ENCODE data around the gene UBXN4. TPM values are rescaled to one million over a fixed set of nuclear protein-coding genes. Genes with fewer than 3 reads are reported as not detected.

UBXN4 gene
- total RNA-seq, 1 experiment from 2014 or later = 99.3 TPM

DNA sequence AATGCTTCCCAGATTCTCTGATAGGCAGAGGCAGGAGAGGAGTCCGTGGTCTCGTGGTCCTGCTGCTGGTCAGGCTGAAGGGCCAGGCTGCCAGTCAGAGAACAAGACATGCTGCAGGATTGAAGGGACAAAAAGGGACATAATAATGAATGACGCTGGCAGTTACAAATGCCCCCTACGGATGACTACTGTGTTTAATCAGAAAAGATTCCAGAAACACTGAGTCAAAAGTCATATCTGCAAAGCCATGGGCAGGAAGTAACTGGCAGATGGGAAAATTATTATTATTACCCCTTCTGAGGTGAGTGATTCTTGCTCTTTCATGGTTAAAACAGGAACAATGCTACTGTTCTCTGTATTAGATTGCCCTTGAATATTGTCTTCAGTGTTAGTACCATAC lies 76.3 kb downstream of the UBXN4 start:
- H3K4me3 Mint-ChIP-seq (ENCODE audit: unreplicated experiment) = no peak overlapping the region
- Histone ChIP-seq H3K4me3 (ENCODE audit: low read depth, low read length) (no peak overlapping the region), H3K36me3 (ENCODE audit: control insufficient read depth, insufficient read depth, low read length) (no peaks in the 10 kb centered on the region), H3K27me3 (replicated peaks; ENCODE audit: control insufficient read depth, insufficient read depth, low read length) (no peaks in the 10 kb centered on the region), H3K9me3 (peaks cover 6% of the 10 kb centered on the region; the same call in 1 of the 2 replicates), H3K4me1 (no peaks in the 10 kb centered on the region)
- intact Hi-C loops (cut with micrococcal nuclease; ENCODE audit: unreplicated experiment) = no loop called here
- H3K27ac Mint-ChIP-seq (ENCODE audit: unreplicated experiment) = no peak overlapping the region
- H3K9me3 Mint-ChIP-seq (ENCODE audit: unreplicated experiment) = no peaks in the 10 kb centered on the region
- BruUV-seq (replicated peaks) = no TSS peak
- peaks cover under 1% of the 10 kb centered on the region for H3K36me3 Mint-ChIP-seq (ENCODE audit: insufficient read depth, unreplicated experiment)
- no peaks in the 10 kb centered on the region for H3K27me3 Mint-ChIP-seq (ENCODE audit: insufficient read depth, unreplicated experiment)
- no peak for TF ChIP-seq CTCF (IDR thresholded peaks at IDR 0.05; ENCODE audit: insufficient read depth in 1 of 2, low read depth in 1 of 2, low read length in 1 of 2, severe bottlenecking in 1 of 2, unreplicated experiment in 1 of 2)
- CTCF ChIA-PET = no interaction called here
- H3K4me1 Mint-ChIP-seq (ENCODE audit: low read depth, unreplicated experiment) = no peaks in the 10 kb centered on the region
- no peak for DNase-seq
- POLR2A ChIA-PET = no interaction called here

- Histone ChIP-seq H3K4me1 (no peaks in the 10 kb centered on the region), H3K9me3 (peaks cover 7% of the 10 kb centered on the region; the same call in 1 of the 2 replicates), H3K4me3 (ENCODE audit: low read depth, low read length) (no peak overlapping the region), H3K36me3 (ENCODE audit: control insufficient read depth, insufficient read depth, low read length) (no peaks in the 10 kb centered on the region), H3K27me3 (replicated peaks; ENCODE audit: control insufficient read depth, insufficient read depth, low read length) (no peaks in the 10 kb centered on the region)
- no peaks in the 10 kb centered on the region for H3K27me3 Mint-ChIP-seq (ENCODE audit: insufficient read depth, unreplicated experiment)
- peak in 1 of 2 experiments; percentile 51 for DNase-seq
- H3K4me3 Mint-ChIP-seq (ENCODE audit: unreplicated experiment) = no peak overlapping the region
- no TSS peak for BruUV-seq (replicated peaks)
- TF ChIP-seq CTCF (IDR thresholded peaks at IDR 0.05; ENCODE audit: insufficient read depth in 1 of 2, low read depth in 1 of 2, low read length in 1 of 2, severe bottlenecking in 1 of 2, unreplicated experiment in 1 of 2) = peak; percentile 29 to 54
- CTCF ChIA-PET = no interaction called here
- no peak overlapping the region for H3K27ac Mint-ChIP-seq (ENCODE audit: unreplicated experiment)
- no peaks in the 10 kb centered on the region for H3K9me3 Mint-ChIP-seq (ENCODE audit: unreplicated experiment)
- H3K36me3 Mint-ChIP-seq (ENCODE audit: insufficient read depth, unreplicated experiment) = no peaks in the 10 kb centered on the region
- intact Hi-C loops (cut with micrococcal nuclease; ENCODE audit: unreplicated experiment) = no loop called here
- POLR2A ChIA-PET = no interaction called here
- H3K4me1 Mint-ChIP-seq (ENCODE audit: low read depth, unreplicated experiment) = no peaks in the 10 kb centered on the region
Measured at GRCh38 chr2:135818937-135819610, 77.4 kb downstream of the UBXN4 start.

- BruUV-seq (replicated peaks) = no TSS peak
- CTCF ChIA-PET = no interaction called here
Measured at GRCh38 chr2:135820003-135820618, 78.5 kb downstream of the UBXN4 start.

More at GRCh38 chr2:135820003-135820618, 78.5 kb downstream of the UBXN4 start:
- no peaks in the 10 kb centered on the region for H3K36me3 ChIP-seq (ENCODE audit: control insufficient read depth, insufficient read depth, low read length)
- no peak for TF ChIP-seq CTCF (IDR thresholded peaks at IDR 0.05; ENCODE audit: insufficient read depth in 1 of 2, low read depth in 1 of 2, low read length in 1 of 2, severe bottlenecking in 1 of 2, unreplicated experiment in 1 of 2)
- no peak for DNase-seq
- H3K4me3 Mint-ChIP-seq (ENCODE audit: unreplicated experiment) = no peak overlapping the region
- intact Hi-C loops (cut with micrococcal nuclease; ENCODE audit: unreplicated experiment) = no loop called here
- POLR2A ChIA-PET = no interaction called here
- H3K36me3 Mint-ChIP-seq (ENCODE audit: insufficient read depth, unreplicated experiment) = no peaks in the 10 kb centered on the region
- no peaks in the 10 kb centered on the region for H3K4me1 Mint-ChIP-seq (ENCODE audit: low read depth, unreplicated experiment)
- no peak overlapping the region for H3K27ac Mint-ChIP-seq (ENCODE audit: unreplicated experiment)
- H3K27me3 ChIP-seq (replicated peaks; ENCODE audit: control insufficient read depth, insufficient read depth, low read length) = no peaks in the 10 kb centered on the region
- peaks cover 7% of the 10 kb centered on the region; the same call in 1 of the 2 replicates for H3K9me3 ChIP-seq
- no peaks in the 10 kb centered on the region for H3K27me3 Mint-ChIP-seq (ENCODE audit: insufficient read depth, unreplicated experiment)
- no peaks in the 10 kb centered on the region for H3K9me3 Mint-ChIP-seq (ENCODE audit: unreplicated experiment)
- H3K4me3 ChIP-seq (ENCODE audit: low read depth, low read length) = no peak overlapping the region
- no peaks in the 10 kb centered on the region for H3K4me1 ChIP-seq
